HG03066 (cell line): Measurements from ENCODE around the gene SPACA7.

ENCODE experiments used
- ATAC-seq: cut with Tn5 transposase; IDR thresholded peaks from one replicate; pipeline ENCODE4 v1.9.1; 2021; ENCODE audit warnings: low read depth; ENCODE audit not compliant: unreplicated experiment

The SPACA7 gene

DNA sequence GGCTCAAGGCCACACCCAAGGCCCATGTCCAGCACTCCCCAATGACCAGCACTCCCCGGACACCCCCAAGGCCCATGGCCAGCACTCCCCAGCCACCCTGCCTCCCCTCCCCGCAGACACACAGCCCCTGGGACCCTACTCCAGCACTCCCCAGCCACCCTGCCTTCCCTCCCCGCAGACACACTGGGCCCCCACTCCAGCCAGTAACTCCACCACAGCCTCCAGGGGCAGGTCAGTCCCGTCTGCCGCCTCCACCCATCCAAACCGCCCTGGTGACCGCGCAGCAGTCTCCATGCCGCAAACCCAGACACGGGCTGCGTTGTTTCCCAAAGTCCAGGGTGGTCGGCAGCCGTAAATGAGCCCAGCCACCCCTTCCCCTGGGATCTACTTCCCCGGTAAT lies 70.7 kb downstream of the SPACA7 start:
- no peak for ATAC-seq

DNA sequence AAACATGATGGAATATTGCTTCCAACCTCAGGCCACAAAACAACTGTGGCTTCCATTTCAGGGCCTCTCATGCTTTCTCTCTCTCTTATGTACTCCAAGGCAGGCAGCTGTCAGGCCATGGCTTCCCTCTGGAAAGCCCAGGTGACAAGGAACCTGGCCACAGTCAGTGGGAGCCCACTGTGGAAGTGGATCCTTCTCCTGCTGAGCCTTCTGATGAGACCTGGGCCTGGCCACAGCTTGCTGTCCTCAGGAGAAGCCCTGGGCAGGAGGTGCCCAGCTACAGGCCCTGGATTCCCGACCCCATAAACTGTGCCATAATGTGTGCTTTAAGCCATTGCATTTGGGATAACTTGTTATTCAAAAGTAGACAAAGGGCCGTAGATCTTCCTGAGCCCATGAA lies 71.2 kb downstream of the SPACA7 start:
- no peak for ATAC-seq

DNA sequence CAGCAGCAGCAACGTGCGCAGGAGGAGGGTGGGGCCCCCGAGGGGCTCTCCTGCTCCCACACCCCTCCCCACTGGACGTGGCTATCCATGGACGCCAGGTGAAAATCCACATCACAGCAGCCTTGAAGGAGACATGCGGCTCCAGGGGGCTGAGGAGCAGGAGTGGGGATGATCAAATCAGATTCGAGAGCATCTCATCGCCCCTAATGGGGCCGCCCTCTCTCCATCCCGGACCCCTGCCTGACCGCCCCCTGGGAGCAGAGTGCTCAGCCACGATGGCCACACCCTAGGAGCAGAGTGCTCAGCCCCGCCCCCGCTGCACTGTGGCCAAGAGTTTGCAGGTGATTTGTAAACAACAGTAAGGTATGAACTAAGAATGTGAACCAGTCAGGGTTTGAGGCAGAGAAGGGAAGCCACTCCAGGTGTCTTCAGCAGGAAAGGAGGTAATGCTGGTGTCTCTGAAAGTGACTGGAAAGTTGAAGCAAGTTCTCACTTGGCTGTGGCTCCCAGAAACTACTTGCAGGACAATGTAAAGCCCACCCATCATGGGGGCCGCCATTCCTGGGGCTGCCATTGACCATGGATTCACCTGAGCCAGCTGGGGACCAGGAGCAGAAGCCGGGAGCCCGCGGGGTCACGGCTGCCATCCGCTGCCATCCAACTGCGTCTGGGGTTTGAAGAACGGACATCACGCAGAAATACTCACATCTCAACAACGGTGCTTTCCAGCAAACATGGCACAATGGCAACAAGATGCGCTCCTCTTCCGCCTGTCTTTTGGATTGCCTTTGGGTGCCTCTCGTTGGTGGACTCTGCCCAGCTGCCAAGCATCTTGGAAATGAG lies 71.8 kb downstream of the SPACA7 start:
- no peak for ATAC-seq

DNA sequence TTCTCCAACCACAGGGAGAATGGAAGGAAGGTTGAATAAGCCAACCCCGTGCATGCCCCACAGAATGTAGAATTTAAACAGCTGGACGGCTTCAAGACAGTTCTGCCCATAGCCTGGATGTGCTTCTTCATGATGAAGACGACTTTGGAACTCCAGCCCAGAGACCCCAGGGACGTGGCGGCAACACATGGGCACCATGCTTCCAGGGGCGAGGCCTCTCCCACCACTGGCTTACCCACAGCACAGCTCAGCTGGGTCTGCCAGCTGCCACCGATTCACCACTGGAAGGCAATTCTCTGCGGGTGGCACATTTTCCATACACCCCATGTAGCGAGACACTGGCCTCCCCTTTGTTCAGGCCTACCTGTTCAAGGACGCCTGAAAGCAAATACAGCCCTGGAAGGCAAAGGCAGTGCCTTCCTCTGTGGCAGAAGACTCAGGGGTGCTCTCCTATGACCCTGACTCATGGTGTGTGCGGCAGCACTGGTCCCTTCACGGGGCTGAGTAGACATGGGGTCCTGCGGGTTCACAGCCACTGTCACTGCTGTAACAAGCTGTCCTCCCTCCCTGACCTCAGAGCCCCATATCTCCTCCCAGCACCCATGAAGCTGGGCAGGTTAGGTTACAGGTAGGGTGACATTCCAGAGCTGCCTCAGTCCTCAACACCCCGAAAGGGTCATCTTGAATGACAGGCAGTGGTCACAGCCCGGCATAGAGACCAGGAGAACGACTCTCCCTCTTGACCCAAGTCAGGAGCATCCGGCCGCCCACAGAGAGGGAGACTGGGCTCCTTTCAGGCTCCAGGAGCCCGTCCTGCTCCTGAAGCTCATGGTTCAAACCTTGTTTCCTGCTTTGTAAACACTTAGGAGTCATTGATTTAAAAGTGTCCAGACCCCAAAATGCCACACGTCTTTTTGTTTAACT lies 72.7 kb downstream of the SPACA7 start:
- ATAC-seq = no peak

DNA sequence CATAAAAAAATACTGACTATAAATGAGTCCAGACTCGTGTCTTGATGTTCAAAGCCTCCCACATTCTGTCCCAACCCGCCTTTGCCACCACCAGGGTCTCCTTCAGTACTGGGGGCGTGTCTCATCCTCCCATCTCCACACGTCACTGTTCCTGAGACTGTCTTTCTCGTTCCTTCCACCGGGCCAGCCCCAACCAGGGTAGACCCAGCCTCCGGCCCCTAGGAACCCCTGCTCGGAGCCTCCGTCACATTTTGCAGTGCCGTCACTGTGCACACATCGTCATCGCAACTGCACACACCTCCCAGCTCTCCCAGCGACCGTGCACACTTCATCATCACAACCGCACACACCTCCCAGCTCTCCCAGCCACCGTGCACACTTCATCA lies 73.4 kb downstream of the SPACA7 start:
- ATAC-seq = no peak

DNA sequence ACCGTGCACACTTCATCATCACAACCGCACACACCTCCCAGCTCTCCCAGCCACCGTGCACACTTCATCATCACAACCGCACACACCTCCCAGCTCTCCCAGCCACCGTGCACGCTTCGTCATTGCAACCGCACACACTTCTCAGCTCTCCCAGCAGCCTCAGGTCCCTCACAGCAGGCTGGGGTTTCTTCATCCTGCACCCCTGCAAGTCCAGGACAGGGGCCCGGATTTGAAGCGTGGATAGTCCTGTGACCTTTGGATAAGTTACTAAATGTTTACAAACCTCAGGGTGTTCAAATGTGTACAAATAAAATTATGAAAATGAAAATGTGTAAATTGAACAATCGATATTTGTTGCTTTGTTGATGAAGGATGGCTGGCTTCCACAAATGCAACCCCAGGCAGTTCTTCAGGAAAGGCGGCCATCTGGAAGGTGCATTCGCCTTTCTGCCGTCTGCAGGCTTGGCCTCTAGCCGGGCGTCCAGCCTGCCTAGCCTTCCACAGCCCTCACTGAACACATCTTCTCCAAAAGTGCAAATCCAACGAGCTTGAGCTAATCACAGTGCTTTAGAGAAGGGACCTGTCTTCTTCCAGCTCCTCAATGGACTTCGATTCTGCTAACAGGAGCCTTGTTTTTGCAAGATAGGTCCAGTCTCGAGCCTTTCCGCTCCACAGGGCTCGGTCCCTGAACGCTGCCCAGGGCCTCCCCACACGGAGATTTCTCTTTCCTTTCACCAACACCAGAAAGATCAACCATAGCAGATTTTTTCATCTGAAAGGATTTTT lies 74.2 kb downstream of the SPACA7 start:
- no peak for ATAC-seq

DNA sequence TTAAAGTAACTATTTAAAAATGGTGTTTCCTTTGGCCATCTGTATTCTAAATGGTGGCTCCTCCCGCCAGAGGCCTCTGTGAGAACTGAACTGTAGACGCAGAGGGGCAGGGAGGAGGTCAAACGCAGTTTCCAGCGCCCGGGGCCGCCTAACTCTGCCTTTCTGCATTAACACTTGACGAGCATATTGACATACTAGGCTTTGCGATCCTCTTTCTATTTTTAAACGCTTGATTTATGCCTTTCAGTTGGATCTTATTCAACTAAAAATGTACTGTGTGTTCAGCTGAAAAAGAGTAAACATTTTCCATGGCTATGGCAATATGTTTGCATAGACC lies 74.7 kb downstream of the SPACA7 start:
- ATAC-seq = no peak

DNA sequence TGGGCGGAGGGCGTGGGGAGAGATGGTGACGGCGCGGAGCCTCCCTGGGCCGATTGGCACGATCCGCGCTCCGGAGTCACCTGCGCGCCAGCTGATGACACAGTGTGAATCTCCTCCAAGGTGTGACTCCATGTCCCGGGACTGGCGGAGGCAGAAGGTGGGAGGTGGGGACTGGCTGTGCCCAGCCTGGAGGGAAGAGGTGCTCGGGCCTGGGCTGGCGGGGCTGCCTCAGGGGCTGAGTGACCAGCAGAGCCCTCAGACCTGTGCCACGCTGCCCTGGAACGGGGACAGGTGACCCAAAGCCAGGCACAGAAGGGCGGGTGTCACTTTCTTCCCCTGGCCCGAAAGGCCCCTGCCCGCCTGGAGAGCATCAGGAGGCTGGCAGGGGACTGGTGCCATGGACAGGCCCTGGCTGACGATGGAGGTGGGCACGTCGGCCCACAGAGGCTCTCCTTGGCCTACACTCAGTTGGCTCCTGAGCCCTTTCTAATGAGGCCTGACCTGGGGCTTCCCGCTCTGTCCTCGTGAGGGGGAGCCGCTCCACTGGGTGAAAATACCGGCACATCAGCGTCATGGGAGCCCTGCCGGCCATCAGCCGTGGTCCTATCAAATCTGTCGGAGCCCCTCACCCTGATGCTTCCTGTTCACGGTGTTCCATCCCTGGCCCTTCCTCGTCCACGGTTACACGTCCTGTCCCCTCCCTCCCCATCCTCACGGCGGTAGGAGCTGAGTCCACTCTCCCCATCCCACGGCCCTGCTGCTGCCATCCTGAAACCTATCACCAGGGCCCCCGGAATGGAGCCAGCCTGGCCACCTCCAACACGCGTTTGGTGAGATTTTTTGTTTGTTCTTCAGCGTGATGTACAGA lies 75.6 kb downstream of the SPACA7 start:
- ATAC-seq = no peak

DNA sequence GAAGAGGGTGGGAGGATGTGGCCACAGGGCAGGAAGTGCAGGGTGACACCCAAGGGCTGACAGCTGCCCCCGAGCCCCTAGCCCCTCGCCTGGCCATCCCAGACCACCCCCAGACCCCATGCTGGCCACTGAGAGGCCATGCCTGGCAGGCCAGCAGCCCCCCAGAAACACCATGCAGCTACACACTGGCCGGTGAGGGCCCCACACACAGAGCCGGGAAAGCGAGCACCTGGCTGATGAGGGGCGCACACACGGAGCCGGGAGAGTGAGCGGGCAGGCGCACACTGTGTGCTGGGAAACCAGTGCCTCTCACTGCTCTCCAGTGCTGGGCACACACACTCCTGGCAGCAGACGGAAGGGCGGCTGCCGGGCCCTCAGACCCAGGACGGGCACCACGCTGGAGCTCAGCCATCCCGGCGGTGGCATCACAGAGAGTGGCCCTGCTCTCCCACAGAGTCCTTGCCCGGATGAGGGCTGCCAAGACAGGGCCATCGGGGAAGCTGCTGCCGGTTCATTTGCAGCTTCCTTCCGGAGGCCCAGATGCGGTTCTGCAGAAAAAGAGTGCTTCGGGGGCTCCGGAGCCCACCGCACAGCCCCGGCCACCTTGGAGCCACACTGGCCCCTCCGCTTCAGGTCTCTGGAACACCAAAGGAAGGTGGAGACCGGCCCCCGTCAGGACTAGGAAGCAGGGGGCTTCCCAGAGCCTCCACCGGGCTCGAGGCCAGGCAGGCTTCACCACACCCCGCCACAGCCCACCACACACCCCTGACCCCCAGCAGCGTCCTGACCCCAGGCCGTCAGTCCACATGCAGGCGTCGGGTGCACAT lies 76.4 kb downstream of the SPACA7 start:
- no peak for ATAC-seq

DNA sequence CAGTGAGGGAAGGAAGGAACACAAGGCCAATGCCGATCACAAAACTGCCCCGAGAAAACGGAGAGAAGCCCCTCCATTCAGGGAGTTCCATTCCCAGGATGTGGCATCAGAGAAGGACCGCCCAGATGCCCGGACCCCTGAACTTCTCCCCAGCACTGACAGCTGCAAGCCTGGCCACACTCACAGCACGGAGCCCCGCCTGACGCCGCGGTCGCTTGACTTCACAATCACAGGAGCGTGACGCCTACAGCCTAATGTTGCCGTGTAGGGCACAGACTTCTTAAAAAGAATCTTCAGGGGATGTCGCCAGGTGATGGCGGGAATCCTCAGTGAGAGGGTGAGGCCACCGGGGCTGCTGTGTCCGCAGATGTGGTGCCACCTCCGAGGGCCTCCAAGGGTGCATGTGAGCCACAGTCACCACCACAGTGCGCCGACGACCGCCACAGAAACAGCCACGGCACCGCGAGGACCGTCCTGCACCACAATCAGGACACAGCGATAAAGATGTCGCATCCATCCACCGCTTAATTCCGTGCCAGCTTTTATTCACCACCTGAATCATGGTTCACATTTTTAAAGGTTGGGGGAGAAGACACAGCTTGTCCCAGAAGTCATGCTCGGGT lies 77.2 kb downstream of the SPACA7 start:
- no peak for ATAC-seq

DNA sequence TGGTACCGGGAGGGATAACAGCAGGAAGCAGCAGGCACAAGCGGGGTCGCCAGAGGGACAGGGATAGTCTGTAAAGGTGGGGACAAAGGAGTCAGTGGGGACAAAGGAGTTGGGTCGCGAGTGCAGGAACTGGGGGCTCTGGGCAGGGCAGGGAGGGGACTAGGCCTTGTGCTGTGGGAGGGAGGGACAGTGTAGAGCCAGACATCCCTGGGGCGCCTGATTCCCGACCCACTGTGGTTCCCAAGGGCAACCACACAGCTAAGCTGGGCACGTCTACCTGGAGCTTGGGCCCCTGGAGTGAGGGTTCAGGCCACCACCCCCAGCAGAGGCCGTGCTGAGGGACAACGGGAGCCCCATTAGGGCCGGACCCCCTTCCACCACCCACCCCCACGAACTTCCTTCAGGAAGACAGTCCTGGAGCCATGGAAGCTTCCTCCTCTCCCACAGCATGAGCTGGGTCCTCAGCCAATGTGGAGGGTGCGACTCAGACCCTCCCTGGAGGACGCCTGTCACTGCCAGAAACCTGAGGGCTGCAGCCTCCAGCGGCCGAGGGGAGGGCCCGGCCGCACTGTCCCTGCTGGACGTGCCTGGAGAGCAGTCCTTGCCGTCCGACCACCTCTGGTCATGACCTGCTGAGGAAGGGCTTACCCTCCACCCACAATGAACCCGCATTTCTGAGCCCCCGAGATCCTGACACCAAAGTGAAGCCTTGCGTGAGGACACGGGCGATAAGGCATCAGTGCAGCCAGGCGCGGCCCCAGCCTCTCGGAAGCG lies 77.9 kb downstream of the SPACA7 start:
- no peak for ATAC-seq

DNA sequence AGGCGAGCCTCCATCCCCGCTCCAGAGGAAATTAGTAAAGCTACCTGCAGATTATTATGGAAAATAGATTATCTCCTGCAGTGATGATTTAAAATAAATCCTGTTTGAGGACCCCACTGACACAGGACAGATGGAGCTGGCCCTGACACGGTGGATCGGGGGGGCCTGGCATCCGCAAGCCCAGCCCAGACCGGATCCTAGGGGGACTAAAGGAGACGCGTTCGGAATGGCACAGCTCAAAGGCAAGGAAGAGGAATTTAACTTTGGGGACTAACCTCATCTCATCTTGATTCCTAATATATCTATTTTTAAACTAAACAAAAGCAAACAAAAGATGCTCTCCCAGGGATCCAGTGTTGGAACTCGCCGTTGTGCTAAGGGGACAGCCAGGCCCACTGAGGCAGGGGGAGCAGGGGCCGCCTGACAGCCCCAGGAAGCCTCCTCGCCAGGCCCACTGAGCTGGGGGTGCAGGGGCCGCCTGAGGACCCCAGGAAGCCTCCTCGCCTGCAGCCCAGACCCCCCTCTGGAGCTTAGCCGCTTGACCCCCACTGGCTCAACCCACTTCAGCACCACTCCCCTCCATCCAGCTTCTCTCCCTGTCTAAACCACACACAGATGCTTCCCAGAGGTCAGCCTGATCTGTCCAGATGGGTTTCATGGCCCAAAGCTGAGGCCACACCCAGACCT lies 78.6 kb downstream of the SPACA7 start:
- ATAC-seq = no peak

DNA sequence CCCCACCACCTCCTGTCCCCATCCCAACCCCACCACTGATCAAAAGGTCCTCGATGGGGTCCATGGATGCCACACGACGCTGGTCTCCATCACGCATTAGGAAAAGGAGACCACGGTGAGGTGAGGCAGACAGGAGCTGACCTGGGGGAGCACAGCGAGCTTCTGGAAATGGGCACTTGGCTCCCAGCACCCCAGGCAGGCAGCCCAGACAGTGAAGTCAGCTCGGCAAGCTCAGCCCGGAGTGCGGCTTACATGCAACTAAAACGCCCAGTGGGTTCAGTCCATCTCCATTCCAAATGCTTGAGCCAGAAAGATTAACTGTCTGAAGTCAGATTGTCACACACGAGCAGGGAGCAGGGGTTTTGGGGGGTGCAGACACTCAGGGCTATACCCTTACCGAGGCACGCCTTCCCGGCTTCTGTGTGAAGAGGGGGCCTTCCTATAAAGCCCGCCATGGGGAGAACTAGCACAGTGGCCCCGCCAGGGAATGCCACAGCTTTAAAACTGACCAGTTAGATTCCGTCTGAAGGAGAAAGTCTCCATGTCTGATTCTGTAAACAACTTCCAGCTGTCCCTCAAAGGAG lies 79.4 kb downstream of the SPACA7 start:
- ATAC-seq = no peak

DNA sequence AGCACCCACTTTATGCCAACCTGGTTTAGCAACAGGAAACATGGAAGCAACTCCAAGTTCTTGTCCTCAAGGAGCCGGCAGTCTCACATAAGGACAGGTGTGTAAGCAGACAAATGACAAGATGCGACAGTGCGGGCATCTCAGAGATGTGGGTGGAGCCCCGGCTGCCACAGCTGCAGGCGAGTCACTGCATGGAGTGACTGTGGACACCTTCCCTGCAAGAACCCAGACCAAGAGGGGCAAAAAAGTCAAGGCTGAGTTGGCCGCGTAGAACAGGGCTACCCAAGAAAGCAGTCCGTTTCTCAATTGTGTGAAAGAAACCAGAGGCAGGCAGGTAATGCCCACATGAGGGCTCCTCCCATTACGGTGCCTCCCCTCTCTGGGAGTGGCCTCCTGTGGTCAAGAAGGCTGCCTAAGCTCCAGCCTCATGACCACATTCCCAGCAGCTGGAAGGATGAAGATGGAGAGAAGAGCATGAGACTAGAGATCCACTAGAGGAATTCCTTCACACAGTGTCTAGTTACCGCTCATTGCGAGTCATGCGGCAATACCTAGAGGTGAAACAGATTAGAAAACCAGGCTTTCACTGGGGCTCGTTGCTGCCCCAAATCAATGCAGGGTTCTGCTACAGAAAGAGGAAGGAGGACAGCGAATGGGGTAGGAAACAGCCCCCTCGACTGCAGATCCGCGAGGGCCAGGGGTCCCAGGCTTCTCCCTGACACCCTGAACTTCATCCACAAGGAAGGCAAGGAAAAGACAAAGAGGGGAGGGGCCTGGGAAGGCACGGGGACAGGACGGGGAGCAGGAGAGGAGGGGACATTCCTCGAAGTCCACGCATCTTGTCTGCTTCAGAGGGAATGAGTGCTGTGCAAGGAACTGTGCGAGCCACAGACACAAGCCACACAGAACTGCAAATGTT lies 80.2 kb downstream of the SPACA7 start:
- ATAC-seq = no peak

DNA sequence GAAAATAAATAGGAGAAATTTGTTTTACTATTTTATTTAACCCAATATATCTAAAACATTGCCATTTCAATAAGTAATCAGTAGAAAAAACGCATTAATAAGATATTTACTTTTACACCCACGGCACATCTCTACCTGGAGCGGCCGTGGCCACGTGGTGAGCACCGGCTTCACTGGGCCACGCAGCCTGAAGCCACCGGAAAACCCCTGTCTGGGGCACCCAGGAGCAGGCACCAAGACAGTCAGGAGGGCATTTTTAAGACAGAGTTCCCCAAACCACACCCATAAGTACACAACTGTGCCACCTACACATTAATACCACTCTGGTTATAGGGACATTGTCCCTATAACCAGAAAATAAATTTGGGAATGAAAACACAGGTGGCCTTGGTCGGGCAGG lies 80.9 kb downstream of the SPACA7 start:
- ATAC-seq = no peak

DNA sequence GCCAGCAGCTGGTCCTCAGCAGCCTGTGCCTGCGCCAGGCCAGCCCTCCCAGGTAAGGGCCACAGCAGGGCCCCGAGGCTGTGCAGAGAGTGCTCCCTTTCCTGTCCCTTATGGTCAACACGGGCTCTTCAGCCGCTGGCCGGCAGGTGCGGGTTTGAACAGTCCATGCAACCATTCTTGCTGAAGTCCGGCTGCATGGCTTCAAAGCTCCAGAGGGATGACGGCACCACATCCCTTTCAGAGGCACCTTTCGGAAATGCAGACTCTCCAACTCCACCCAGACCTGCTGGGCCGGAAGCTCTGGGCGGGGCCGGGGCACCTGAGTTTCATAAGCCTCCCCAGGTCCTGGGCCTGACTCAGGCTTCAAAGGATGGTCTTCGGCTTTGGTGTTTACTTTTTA lies 81.3 kb downstream of the SPACA7 start:
- ATAC-seq = no peak
